GM19239 (cell line): ENCODE data around the gene PTGDR.

Source experiments
- DNase-seq: peaks from one replicate; pipeline ENCODE4 v3.0.0; 2011; ENCODE audit warnings: low spot score; ENCODE audit not compliant: insufficient read length
- FAIRE-seq: peaks from 2 replicates; lab custom pipeline; 2011; peaks lifted over from hg19 to GRCh38; lab: Jason Lieb, UNC

Gene PTGDR, protein sequence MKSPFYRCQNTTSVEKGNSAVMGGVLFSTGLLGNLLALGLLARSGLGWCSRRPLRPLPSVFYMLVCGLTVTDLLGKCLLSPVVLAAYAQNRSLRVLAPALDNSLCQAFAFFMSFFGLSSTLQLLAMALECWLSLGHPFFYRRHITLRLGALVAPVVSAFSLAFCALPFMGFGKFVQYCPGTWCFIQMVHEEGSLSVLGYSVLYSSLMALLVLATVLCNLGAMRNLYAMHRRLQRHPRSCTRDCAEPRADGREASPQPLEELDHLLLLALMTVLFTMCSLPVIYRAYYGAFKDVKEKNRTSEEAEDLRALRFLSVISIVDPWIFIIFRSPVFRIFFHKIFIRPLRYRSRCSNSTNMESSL

DNA sequence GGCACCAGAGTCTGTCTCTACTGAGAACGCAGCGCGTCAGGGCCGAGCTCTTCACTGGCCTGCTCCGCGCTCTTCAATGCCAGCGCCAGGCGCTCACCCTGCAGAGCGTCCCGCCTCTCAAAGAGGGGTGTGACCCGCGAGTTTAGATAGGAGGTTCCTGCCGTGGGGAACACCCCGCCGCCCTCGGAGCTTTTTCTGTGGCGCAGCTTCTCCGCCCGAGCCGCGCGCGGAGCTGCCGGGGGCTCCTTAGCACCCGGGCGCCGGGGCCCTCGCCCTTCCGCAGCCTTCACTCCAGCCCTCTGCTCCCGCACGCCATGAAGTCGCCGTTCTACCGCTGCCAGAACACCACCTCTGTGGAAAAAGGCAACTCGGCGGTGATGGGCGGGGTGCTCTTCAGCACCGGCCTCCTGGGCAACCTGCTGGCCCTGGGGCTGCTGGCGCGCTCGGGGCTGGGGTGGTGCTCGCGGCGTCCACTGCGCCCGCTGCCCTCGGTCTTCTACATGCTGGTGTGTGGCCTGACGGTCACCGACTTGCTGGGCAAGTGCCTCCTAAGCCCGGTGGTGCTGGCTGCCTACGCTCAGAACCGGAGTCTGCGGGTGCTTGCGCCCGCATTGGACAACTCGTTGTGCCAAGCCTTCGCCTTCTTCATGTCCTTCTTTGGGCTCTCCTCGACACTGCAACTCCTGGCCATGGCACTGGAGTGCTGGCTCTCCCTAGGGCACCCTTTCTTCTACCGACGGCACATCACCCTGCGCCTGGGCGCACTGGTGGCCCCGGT lies at the start of gene PTGDR:
Gene PTGDR (plus strand): TSS at position 198 of the 778 bp plus-strand sequence. CDS start 117 bp downstream, at position 315.
- no peak for FAIRE-seq
- DNase-seq: no peak

DNA sequence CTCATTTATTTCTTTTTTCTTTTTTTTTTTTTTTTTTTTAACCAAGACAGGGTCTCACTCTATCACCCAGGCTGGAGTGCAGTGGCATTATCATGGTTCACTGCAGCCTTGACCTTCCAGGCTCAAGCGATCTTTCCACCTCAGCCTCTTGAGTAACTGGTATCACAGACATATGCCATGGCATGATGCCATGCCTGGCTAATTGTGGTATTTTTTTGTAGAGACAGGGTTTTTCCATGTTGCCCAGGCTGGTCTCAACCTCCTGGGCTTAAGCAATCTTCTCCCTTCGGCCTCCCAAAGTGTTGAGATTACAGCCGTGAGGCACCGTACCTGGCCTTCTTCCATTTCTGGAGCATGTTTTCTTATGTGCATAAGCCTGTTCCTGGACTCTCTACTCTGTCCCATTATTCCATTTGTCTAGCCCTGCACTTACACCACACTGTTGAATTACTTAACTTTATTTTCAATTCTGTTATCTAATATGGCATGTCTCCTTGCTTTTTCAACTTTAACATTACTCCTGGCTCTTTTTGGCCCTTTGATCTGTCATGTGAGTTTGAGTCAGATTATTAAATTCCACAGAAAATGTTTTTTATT lies 47.9 kb upstream of the PTGDR start:
- FAIRE-seq: no peak
- DNase-seq: no peak

DNA sequence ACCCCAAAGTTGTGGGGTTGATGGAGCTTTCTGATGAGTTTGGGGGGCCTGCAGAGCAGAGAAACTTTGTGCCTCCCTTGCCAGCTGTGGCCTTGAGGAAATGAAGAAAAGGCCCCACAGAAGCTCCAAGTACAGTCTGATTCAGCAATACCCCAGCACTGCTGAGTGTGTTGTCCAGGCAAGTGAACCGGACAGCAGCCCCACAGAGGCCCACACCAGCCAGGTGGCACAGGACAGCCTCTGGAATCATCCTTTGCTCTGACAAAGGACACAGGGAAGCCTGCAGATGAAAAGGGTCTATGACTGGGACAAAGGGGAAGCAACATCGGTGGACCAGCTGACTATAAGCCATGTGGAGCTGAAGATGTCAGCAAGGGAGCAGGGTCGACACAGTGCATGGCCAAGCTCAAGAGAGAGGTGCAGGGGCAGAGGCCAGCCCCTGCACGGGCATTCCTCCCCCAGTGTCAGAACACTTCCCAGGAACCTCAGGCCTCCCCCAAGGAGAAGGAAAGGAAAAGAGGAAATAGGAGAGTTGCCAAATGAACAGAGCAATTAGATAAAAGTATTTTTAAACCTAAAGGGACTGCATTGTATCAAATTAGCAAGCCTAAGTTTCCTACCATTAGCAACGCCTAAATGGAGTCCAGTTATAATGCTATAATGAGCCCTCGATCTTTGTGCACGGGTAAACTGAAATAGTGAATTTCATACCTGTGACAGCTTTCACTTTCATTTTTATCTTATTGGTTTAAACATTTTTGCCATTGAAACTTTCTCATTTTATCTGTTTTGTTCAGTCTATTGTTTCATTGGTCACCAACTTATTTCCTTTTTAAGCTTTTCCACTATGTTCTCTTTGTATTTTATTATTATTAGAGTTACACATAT lies 46.3 kb upstream of the PTGDR start:
- DNase-seq (no peak), FAIRE-seq (peak; percentile 64)

DNA sequence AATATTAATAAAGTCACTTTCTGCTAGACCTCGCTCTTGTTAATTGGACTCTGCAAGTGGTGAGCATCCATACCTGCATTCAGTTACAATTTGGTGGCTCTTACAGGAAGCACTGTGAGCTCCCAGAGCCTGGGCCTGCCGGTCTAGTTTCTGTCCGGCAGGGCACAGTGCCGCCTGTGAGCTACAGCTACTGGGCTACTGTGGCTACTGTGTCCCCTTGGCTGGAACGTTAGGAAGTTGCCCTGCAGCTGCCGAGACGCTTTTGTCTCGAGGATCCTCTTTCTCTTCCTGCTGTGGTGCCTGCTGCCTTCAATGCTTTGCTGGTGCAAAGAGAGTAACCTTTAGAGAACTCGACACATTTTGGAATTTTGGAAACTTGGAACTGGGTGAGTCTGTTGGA lies 44.6 kb upstream of the PTGDR start:
- DNase-seq (no peak), FAIRE-seq (no peak)

DNA sequence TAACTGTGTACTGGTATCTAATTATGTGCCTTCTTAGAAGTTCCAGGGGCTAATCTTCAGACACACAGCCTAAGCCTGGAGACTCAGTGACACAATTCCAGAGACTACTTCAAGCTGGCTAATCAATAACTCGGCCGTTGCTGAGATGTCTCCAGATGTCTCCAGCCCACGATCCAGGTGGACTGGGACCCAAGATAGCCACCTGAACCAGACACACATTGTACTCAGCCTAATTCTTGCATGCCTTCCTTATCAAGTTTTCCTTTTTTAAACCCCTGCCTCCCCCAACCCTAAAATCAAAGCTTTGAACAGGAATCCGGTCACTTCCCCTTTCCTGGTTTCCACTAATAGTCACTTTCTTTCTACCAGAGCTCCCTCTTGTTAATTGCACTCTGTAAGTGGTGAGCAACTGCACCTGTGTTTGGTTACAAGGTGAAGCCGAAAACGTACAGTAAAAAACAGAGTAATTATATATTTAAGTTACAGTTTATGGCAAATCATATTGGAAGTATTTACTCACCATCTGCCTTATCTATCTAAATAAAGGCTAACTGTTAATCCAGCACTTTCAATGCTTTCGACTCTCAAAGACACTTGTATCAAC lies 39.8 kb upstream of the PTGDR start:
- DNase-seq (no peak), FAIRE-seq (no peak)

DNA sequence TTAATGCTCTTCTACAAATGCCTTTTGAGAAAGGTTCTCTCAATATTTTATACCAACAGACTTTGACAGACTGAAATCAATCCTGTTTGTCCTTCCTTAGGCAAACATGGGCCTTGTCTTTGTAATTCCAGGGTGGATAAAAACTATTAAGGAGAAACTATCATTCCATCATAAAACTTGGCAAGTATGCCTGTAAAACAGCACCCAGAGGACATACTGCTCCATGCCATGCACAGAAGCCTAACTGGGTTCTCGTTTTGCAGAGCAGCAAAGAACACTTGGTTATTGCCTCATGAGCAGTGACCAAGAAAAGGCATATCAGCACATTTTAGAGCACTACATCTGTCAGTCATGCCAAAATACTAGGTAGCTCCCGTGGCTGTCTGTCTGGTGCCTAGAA lies 33.8 kb upstream of the PTGDR start:
- FAIRE-seq (no peak), DNase-seq (no peak)

DNA sequence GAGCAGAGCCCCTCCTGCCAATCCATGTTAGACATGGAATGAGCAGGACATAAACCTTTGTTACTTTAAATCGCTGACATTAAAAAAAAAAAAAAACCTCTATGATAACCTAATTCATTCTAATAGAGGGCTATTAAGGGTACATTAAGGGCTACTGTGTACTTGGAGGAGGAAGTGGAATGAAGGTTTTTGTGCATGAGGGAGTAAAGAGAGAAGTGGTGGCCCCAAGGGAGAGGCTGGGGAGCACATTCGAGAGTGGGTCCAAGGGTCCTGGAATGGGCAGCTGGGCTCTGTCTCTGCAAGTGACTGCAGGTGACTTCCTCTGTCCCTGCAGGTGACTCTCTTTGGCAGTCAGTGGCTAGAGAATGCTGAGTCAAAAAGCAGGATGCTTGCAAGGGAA lies 32.1 kb upstream of the PTGDR start:
- DNase-seq (no peak), FAIRE-seq (no peak)

DNA sequence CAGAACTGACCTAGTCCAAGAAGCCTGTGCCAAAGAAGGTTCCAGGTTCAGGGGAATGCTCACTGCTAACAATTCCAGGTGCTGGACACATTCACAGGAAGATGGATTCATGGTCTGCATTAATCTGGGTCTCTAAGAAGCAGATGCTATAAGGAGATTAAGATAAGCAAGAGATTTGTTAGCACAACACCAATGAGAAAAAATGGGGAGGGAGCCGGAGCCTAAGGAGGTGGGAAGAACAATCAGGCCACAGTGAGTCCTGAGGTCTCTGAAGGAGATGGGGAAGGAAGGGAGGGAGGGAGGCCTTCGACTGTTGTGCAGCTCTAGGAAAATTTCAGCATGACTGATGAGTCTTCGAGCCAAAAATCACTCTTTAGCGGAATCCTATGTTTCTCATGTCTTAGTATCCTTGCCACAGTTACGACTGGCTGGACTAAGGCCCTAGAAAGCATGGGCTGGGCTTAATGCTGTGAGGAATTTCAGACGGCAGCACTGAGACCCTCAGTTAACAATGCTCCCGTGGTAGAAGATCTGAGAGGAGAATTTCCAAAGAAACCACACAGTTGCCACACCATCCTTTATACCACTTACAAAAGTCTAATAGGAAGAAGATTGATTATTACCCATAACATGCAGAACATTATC lies 31.5 kb upstream of the PTGDR start:
- DNase-seq: no peak

DNA sequence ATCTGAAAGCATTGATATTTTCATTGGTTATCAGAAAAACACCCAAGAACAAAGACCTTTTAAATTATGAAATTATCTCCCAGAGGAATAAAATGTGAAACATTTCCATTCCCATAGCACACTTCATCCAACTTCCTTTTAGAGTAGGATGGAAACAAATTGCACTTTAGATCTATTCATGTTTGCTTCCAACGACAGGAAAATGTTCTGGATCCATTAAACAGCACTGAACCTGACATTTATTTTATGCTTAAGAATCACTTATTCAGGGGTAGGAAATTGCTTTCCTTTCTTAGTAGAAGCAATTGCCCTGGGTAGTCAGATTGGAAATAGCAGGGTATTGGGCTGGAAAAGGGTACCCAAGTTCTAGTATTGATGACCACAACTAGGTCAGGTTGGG lies 28.8 kb upstream of the PTGDR start:
- FAIRE-seq (no peak), DNase-seq (no peak)

More for the DNA sequence above, 31.5 kb upstream of the PTGDR start:
- no peak for FAIRE-seq

DNA sequence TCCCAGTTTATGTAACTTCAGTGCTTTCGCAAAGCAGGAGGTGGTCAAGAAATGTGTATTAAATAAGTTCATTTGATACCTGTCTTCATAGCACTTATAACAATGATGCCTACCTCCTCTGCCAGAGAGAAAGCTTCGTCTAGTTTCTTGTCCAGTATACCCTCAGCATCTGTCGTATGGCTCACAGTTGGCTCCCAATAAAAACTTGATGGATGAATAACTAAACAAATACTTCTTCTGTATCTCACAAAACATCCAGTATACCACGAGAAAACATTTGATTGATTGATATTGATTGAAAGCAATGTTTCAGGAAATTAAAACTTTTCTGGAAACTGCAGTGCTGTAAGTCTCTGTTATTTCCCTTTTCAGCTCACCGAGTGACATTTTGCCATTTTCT lies 26.9 kb upstream of the PTGDR start:
- FAIRE-seq (no peak), DNase-seq (no peak)

DNA sequence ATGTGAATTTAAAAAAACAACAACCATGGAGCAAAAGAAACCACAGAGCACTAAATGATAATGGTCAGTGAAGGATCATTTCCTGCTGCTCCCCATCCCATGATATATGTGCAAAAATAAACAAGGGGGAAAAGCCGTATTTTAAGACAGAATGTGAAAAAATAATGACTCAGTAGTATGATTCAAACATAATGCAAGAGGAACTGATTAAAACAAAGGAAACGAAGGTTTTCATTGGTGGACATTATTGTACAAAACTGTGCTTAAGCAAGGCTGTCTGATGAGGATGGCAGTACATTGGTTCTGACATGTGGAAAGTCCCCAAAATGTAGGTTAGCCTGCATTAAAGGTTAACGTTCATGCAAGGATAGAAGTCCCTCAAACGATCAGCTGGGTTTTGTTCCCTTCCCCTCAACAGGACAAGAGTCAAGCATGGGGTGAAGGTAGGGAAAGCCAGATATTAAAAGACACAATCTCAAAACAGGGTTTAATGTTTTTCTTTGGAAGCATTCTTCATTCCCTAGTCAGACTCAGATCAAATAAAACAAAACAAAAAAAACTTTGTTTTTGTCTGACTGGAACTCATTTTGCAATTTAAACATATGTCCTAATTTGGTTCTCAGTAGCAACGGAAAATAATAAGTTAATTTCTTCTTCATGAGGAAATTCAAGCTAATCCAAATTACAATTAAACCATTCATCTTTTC lies 26.3 kb upstream of the PTGDR start:
- no peak for FAIRE-seq

DNA sequence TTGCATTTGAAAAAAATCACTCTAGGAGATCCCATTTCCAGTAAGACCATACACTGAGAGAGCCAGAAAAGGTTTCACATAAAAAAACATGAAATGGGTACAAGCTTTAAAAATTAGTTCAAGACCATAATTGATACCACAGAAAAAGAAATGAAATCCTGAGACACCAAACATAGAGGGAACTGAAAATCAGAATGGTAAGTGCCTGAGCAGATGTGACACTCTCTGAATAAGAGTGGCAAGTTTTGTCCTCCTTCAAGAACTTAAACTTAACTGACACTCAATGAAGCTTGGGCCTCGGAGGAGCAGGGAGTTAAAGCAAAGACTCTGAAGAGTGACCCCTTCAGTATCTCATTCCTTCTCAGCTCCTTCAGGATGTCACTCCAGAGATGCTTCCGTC lies 23.2 kb upstream of the PTGDR start:
- DNase-seq (no peak), FAIRE-seq (peak; percentile 65)

More for the DNA sequence above, 26.3 kb upstream of the PTGDR start:
- no peak for DNase-seq

DNA sequence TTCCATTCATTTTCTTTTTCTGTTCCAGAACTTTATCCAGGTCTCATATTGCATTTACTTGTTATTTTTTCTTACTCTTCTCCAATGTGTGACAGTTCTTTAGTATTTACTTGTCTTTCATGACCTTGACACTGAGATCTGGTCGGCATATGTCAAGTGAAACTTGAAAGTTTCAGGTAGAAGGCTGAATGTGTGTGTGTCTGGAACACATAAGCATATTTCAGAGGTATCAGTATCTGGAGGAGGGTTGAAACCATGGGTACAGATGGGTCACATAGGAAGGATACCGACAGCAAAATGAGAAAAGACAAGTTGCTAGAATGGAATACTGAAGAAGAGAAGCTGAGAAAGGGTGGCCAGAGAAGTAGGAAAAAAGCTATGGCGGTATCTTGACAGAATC lies 22.5 kb upstream of the PTGDR start:
- DNase-seq (no peak), FAIRE-seq (peak; percentile 33)

DNA sequence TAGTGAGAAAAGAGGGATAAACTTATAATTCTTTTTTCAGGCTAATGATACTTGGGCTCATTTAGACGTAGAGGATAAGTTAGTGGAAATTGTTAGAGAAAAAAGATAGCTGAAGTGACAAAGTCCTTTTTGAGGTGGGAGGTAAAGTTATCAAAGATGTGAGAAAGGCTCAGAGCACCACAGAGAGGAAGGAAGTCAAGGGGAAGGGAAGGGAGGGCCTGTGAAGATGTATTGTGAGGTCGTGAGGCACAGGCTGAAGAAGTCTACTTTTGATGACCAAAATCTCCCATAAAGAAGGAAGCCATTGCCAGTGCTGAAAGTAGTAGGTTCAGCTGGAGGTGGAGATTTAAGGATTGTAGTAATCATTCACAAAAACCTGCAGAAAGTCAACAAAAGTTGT lies 19.4 kb upstream of the PTGDR start:
- DNase-seq: no peak
- no peak for FAIRE-seq

DNA sequence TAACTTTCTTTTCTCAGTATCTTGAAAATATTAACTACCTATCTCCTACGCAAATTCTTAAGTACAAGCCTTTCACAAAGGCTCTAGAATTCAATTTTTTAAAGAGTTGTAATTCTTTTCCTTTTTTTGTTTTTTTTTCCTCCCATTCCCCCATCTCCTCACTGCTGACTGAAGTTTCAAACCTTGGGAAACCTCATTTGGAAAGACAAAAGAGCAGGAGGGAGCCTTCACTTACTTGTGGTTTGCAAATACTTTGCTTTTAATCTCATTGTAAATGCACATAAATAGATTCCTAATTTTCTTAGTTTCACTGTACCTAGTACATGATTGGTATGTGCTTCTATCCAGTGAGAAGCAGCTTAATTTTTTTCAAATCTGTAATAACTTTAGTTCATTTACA lies 15.8 kb upstream of the PTGDR start:
- no peak for FAIRE-seq
- DNase-seq: no peak

DNA sequence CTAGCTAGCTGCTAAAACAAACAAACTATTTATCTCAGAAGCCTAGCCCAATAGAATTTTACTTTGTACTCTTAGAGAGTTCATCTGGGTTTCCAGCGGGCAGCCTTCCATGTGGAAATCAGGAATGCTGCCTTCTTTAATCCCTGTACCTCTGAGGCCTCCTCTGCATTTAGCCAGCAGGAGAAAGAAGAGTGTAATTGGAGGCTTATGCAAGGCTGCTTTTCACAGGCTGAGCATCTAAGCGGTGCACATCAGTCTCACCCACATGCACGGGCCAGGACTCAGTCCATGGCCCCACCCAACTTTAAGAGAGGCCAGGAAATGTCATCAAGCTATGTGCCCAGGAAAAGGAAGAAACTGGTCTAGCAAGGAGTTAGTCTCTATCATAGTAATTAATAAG lies 14.0 kb upstream of the PTGDR start:
- FAIRE-seq (no peak), DNase-seq (no peak)

DNA sequence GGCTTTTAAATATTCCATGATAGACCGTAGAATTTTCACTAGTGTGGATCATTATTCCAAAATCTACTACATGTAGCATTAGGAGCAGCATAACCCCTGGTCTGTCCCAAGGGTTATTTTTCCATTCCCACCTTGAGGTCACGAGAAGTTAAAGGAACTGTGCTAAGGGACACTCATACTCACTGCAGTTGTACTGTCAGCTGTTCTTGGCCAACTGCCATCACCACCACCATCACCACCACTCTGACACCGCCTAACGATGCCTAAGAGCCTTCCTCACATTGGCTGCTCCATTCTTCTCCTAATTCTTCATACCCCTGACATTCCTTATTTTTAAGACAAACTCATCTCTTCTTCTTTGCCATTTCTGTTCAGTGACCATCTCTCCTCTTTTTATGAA lies 13.4 kb upstream of the PTGDR start:
- DNase-seq (no peak), FAIRE-seq (no peak)

DNA sequence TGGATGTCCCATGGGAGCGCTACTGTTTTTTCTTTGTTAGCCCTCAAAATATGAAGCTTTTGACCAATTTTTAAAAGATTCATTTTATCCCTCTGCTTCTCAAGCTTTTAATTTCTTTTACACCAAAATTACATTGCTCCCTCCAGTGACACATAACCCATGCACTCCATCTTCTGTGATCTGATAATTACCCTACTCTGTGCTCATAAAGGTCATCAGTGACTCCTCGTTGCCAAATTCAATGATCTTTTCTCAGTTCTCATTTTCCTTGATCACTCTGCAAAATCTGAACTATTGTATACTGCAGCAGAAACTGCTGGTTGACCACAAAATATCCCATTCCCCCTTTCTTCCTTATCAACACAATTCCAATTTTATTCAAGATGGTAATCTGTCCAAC lies 8.7 kb upstream of the PTGDR start:
- no peak for FAIRE-seq
- no peak for DNase-seq

DNA sequence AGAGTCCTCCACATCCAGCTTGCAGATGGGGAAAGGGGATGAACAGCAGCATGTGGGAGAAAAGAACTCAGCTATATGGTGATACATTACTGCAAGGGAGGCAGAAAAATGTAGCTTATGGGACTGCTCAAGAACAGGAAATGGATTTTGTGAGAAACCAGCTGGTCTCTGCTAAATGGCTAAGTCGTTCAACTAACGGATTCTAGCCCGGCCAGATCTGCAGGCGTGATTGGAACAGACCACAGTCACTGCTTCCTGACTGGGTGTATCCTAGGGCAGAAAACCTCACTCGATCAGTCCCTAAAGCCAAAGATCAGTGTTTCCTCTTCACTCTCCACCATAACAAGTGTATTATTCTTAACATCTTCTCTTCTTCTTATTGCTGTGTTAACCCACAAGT lies 8.1 kb upstream of the PTGDR start:
- no peak for FAIRE-seq

More for the DNA sequence above, 8.1 kb upstream of the PTGDR start:
- DNase-seq: no peak
